ENCODE measurements around the gene ZP3.
"Not testable (repeated sequence)": the region's sequence is repeated elsewhere in the genome, so short reads cannot be mapped to it uniquely, and the experiment has no call there.

- TF ChIP-seq CTCF, POLR2AphosphoS5 (IDR thresholded peaks at IDR 0.05): not testable (repeated sequence)
Measured at GRCh38 chr7:76425558-76425957, 808 bp downstream of the ZP3 start.
